Renal cortex interstitium (tissue), 11 donors: ENCODE results near the gene DDX25. TPM values are rescaled to one million over a fixed set of nuclear protein-coding genes. Genes with fewer than 3 reads are reported as not detected.

Experiments
- DNase-seq, 11 donors: peaks; one replicate each; pipeline ENCODE4 v3.0.0-alpha.2; 2013; ENCODE audit warnings: low read depth in 9 of 11, low spot score in 4 of 11; ENCODE audit errors: extremely low read depth in 1 of 11
- polyA plus RNA-seq, 3 donors: library from polyadenylated mRNA; unstranded; fragments of 120-200 nt; gene quantifications; one replicate each; pipeline ENCODE4 v1.2.1, GENCODE V29; 2013; ENCODE audit not compliant: insufficient read length in 3 of 3

Gene DDX25
- polyA plus RNA-seq, 3 donors = 4.3 to 6.0 (median 5.5) TPM

DNA sequence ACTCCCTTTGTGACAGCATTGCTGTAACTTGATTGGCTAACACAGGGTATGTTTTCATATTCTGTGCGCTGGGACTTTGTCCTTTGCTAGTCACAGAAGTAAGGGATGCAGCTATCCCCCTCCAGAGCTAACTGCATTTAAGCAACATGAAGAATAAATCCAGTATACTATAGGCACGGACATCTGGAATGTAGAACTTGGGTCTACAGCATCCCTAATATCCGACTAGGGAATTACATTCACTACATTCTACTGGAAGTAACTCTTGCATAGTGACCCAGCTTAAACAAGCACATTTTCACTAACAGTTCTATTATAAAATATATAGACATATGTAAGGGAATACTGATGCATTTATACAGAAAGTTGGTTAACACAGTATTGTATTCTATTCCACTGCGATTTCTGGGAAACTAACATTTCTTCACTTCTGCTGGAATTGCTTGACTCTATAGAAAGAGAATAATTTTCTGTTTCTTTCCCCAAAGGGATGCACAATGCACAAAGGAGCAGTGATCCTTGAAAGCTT lies 54.6 kb downstream of the DDX25 start:
- no peak for DNase-seq

DNA sequence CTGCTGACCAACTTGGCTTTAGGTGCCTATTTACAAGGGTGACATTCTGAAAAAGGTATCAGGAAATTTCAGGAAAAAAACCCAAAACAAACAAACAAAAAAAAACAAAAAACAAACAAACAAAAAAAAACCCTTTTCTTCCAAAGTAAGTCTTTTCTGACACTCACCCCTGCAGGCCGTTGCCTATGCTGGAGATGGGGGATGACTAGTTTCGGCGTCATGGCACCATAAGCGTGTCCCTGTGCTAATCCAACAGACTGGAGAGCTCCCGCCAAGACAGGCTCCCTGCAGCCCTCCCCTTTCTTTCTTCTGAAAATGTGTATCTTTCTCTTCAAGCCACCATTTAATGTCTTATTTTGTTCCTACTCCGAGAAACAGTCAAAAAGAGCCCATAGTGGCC lies 55.2 kb downstream of the DDX25 start:
- no peak for DNase-seq

DNA sequence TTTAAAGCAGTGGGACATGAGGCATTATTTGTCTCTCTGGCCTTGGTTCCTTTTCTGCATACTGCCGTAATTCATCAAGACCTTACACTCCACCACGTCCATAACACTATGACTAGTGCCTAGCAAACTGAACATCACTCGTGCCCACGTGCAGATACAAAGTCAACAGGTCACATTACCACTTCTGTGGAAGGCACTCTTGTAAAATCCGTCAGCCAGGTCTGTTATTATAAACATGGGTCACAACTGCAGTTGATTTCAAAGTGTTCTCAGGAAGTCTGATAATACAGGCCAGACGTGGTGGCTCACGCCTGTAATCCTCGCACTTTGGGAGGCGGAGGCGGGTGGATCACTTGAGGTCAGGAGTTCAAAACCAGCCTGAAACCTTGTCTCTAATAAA lies 55.6 kb downstream of the DDX25 start:
- no peak for DNase-seq

DNA sequence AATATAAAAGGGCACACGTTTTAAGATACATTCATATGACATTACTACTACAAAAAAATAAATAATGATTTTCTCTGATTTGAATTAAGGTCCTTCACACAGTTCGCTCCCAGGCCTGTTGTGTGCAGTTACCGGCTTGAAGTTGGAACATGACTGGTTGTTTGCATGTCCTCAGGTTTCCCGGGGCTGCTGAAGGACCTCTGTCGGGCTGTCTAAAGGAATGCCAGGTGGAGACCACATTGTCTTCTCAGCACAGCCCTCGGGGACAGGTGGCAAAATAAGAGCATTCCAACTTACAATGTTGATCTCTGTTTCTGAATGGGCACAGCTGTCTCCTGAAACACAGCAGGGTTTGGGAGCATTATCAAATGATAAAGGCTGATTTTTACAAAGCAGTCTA lies 56.5 kb downstream of the DDX25 start:
- no peak for DNase-seq

DNA sequence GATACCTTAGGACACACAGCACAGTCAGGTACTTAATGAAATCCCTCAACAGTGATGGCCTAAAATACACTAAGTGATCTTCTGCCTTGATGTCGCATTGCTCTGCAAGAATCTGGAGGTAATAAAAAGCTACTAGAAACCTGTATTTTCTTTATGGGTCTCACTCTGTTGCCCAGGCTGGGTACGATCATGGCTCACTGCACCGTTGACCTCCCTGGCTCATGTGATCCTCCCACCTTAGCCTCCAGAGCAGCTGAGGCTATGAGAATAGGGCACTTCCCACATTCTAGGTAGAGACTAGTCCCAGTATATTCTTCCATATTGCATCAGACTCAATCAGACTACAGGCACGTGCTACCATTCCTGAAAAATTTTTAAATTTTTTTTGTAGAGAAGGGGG lies 63.2 kb downstream of the DDX25 start:
- no peak for DNase-seq

DNA sequence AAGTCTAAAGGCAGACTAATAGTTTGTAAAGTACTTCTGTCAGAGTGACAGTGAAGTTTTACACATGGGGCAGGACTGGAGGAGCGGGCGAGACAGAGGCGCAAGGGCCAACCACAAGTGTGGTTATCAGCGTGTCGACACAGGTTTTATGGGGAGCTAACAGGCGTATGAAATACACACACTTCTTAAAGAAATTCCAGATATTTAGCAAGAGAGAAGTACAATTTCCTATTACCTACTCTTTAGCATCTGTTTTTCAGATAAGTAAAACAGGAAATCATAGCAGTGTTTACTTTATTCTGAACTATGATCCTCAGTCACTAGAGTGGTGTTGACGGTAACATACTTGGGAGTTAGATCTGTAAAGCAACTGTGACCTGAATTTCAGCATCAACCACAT lies 64.0 kb downstream of the DDX25 start:
- no peak for DNase-seq

DNA sequence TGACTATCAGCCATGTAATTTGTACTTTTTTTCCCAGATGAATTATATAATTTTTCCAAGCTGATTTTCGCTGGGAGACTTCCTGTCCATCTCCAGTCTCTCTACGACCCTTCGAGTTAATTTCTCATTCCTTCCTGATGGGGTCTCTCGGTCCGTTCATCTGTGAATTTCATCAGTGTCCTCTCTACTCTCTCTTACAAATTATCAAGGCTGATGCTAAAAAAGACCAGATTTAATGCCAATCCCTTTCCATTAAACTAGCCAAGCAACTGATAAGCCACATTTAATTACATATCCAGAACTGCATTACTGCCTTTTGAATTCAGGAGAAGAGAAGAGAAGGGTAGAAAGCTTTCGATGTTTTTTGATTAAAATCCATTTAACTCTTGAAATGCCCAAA lies 67.3 kb downstream of the DDX25 start:
- no peak for DNase-seq

DNA sequence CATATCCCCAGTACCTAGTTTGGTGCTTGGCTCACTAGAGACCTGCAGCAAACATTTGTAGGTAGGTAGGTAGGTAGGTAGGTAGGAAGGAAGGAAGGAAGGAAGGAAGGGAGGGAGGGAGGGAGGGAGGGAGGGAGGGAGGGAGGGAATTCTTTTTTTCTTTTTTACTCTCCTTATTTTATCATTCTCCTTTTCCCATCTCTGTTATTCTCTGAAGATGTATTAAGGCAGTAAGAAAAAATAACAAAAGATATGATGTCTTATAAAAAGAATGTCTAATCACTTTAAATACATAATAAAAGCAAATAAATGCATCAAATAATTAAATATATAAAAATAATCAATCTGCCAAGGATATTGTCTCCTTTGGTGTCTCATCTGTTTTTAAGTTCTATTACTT lies 70.0 kb downstream of the DDX25 start:
- DNase-seq = no peak

DNA sequence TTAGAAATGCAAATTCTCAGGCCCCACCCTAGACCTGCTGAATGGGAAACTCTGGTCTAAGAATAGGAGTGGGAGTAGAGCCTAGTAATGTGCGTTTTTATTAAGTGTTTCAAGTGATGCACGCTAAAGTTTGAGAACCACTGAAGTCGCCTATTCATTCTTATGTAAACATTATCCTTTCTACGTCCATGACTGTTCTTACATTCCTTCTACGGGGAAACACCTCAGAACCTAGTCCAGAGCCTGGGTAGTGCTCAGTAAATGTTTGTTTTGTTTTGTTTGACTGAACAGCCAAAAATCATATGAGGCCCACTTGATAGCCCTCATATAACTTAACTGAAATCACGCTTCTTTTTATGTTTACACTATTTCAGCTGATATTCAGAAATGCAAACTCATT lies 71.3 kb downstream of the DDX25 start:
- no peak for DNase-seq

DNA sequence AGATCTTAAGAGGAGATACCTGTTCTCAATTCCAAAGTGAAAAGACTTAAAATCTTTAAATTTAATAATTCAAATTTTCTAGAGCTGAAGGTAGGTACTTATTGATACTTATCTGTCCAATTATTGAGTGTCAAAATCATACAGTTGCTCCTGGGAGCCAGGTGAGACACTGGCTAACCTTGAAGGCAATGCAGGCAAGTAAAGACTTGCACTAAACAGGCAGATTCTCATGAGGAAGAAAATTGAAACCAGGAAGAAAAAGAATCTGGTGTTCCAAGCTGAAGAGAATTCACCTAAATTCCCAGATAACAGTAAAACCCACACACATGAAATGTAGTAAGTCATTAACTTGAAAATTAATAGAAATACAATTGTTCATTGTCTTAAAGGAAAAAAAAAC lies 71.8 kb downstream of the DDX25 start:
- no peak for DNase-seq

DNA sequence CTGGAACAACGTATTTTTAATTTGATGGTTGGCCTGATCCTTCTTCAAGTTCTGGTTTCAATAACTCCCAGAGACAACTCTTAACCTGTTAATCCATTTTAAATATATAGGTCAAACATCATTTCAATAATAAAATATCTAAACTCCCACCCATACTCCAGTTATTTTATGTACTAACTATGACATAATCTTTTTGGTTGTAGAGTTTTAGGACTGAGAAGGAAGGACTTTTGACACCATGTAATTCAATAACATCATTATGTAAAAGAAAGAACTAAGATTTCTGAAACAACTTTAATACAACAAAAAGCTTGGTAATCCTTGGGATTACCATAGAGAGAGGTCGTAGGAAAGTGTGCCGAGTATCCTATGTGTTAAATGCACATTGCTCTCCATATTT lies 73.0 kb downstream of the DDX25 start:
- no peak for DNase-seq

DNA sequence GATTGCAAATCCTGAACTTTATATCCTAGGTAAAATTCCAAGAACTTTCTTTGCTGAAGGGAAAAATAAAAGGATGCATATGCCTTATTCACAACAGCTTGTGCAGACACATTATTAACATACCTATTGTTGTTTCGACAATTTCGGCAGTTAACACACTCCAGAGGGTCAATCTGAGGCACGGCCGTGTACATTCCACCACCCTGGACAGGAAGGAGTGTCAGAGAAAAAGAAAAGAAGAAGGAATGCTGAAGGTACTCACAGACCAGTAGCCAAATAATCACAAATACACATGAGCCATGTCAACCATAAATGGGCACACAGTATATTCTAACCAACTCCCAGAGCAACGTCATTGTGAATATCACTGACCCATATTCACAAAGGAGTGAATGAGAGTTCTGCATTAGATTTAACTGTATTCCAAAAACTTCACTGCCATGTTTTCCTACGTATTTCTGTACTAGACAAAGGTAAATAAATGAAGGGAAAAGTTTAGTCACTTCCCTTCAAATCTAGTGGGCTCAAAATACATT lies 73.9 kb downstream of the DDX25 start:
- DNase-seq = no peak

Other genes starting within 250 kb of the DDX25 start
- gene ACRV1, start 223.7 kb upstream of the DDX25 start, polyA plus RNA-seq = 1 to 10 TPM in 1 of 3 donors, under 1 TPM in 2; 0.39 to 1.4 (median 0.74) TPM
- not detected for gene PATE1, start 158.2 kb upstream of the DDX25 start, polyA plus RNA-seq
- not detected for gene PATE2, start 125.7 kb upstream of the DDX25 start, polyA plus RNA-seq
- gene PATE3, start 116.4 kb upstream of the DDX25 start, polyA plus RNA-seq = not detected
- gene PATE4, start 71.2 kb upstream of the DDX25 start, polyA plus RNA-seq = under 1 TPM in 2 of 3 donors, not detected in 1; 0.08 to 0.10 TPM
- gene HYLS1, start 16.8 kb upstream of the DDX25 start, polyA plus RNA-seq = 10 to 100 TPM; 10.8 to 12.6 (median 12.2) TPM
- 10 to 100 TPM; 15.3 to 19.0 (median 17.5) TPM for gene PUS3, start 1.3 kb upstream of the DDX25 start, polyA plus RNA-seq
- gene VSIG10L2, start 41.5 kb downstream of the DDX25 start, polyA plus RNA-seq = not detected
- 10 to 100 TPM; 26.6 to 32.7 (median 26.8) TPM for gene CDON, start 158.4 kb downstream of the DDX25 start, polyA plus RNA-seq